HG02885 (cell line): ENCODE results near the gene KRT33A.
"Not testable (repeated sequence)": the region's sequence is repeated elsewhere in the genome, so short reads cannot be mapped to it uniquely, and the experiment has no call there.

ENCODE experiments used
- ATAC-seq: cut with Tn5 transposase; IDR thresholded peaks from one replicate; pipeline ENCODE4 v1.9.1; 2021; ENCODE audit warnings: mild to moderate bottlenecking; ENCODE audit not compliant: unreplicated experiment, poor library complexity

The KRT33A gene

GRCh38 chr17:41350381-41350878, at the start of gene KRT33A:
Gene KRT33A (minus strand): TSS chr17:41350828. CDS start chr17:41350767, 61 bp downstream.
- not testable (repeated sequence) for ATAC-seq

- no peak for ATAC-seq
These were observed 46.5 kb upstream of the KRT33A start, which contains the start of gene KRT31 for GRCh38 chr17:41396996-41397660. Gene KRT31 (minus strand): TSS chr17:41397608. CDS start chr17:41397539, 69 bp downstream.

- no peak for ATAC-seq
These were observed 45.7 kb upstream of the KRT33A start for GRCh38 chr17:41396340-41396739.

- ATAC-seq = no peak
These were observed 45.0 kb upstream of the KRT33A start for GRCh38 chr17:41395611-41396010.

- ATAC-seq = not testable (repeated sequence)
These were observed 44.4 kb upstream of the KRT33A start for GRCh38 chr17:41395044-41395443.

GRCh38 chr17:41394254-41394996, 43.8 kb upstream of the KRT33A start:
- ATAC-seq = no peak

- no peak for ATAC-seq
These were observed 43.2 kb upstream of the KRT33A start for GRCh38 chr17:41393826-41394225.

- ATAC-seq = no peak
These were observed 42.7 kb upstream of the KRT33A start for GRCh38 chr17:41393294-41393693.

GRCh38 chr17:41392278-41392677, 41.6 kb upstream of the KRT33A start:
- no peak for ATAC-seq

GRCh38 chr17:41391535-41391934, 40.9 kb upstream of the KRT33A start:
- ATAC-seq = no peak

GRCh38 chr17:41390411-41390938, 39.8 kb upstream of the KRT33A start:
- ATAC-seq = no peak

GRCh38 chr17:41387670-41388069, 37.0 kb upstream of the KRT33A start:
- ATAC-seq = no peak

GRCh38 chr17:41386227-41386626, 35.6 kb upstream of the KRT33A start:
- no peak for ATAC-seq

- ATAC-seq = no peak
These were observed 33.1 kb upstream of the KRT33A start for GRCh38 chr17:41383690-41384089.

- no peak for ATAC-seq
These were observed 31.8 kb upstream of the KRT33A start for GRCh38 chr17:41382394-41382793.

GRCh38 chr17:41381943-41382342, 31.3 kb upstream of the KRT33A start, which contains the start of gene KRT34:
Gene KRT34 (minus strand): TSS chr17:41382306. CDS start chr17:41382246, 60 bp downstream.
- ATAC-seq = not testable (repeated sequence)

- ATAC-seq = not testable (repeated sequence)
These were observed 29.5 kb upstream of the KRT33A start for GRCh38 chr17:41380091-41380490.

GRCh38 chr17:41377546-41377945, 26.9 kb upstream of the KRT33A start:
- no peak for ATAC-seq

GRCh38 chr17:41369713-41370112, 19.1 kb upstream of the KRT33A start, which contains the start of gene KRT33B:
Gene KRT33B (minus strand): TSS chr17:41369813. CDS start chr17:41369750, 63 bp downstream.
- ATAC-seq = no peak

GRCh38 chr17:41369023-41369422, 18.4 kb upstream of the KRT33A start:
- ATAC-seq = no peak
